ENCODE measurements around the gene UXT.

- TF ChIP-seq CTCF (IDR thresholded peaks at IDR 0.05; ENCODE audit: low read depth, low read length) (no peak), POLR2A (IDR thresholded peaks at IDR 0.05; ENCODE audit: extremely low read depth, insufficient read length) (no peak), MAX (IDR thresholded peaks at IDR 0.05; ENCODE audit: low read depth, low read length) (no peak), MYC (IDR thresholded peaks at IDR 0.05; ENCODE audit: low read depth, low read length) (no peak)
Measured at GRCh38 chrX:47611489-47611888, 47.5 kb downstream of the UXT start.

All from NB4 (cell line).